Putamen (tissue), 1 donor: Measurements from ENCODE around the gene USP22.
A peak's percentile ranks its signal among the peaks of the same experiment; 100 is the strongest.

Experiments used
- DNase-seq: peaks from one replicate; pipeline ENCODE4 v3.0.0-alpha.2; 2016; ENCODE audit warnings: low spot score

The USP22 gene

GRCh38 chr17:21019976-21020586, 22.7 kb downstream of the USP22 start:
- DNase-seq, result peak; percentile 42

- no peak for DNase-seq
These were observed 23.9 kb downstream of the USP22 start for GRCh38 chr17:21018894-21019293.

GRCh38 chr17:21017861-21018260, 24.9 kb downstream of the USP22 start:
- no peak for DNase-seq

- no peak for DNase-seq
These were observed 25.6 kb downstream of the USP22 start for GRCh38 chr17:21017256-21017655.

- DNase-seq, result no peak
These were observed 26.0 kb downstream of the USP22 start for GRCh38 chr17:21016826-21017225.

- DNase-seq, result no peak
These were observed 27.2 kb downstream of the USP22 start for GRCh38 chr17:21015564-21015963.

GRCh38 chr17:21014498-21014897, 28.3 kb downstream of the USP22 start:
- no peak for DNase-seq

GRCh38 chr17:21013983-21014382, 28.8 kb downstream of the USP22 start:
- DNase-seq, result no peak

- no peak for DNase-seq
These were observed 30.1 kb downstream of the USP22 start for GRCh38 chr17:21012736-21013135.

GRCh38 chr17:21010705-21011596, 31.9 kb downstream of the USP22 start:
- DNase-seq, result no peak

- no peak for DNase-seq
These were observed 33.7 kb downstream of the USP22 start for GRCh38 chr17:21008992-21009671.

- no peak for DNase-seq
These were observed 34.5 kb downstream of the USP22 start for GRCh38 chr17:21008160-21008915.

- DNase-seq, result peak; percentile 73
These were observed 35.2 kb downstream of the USP22 start for GRCh38 chr17:21007646-21008045.

- no peak for DNase-seq
These were observed 37.0 kb downstream of the USP22 start for GRCh38 chr17:21005803-21006202.

GRCh38 chr17:21005367-21005766, 37.4 kb downstream of the USP22 start:
- DNase-seq, result no peak

- no peak for DNase-seq
These were observed 38.5 kb downstream of the USP22 start for GRCh38 chr17:21004016-21004930.

- DNase-seq, result no peak
These were observed 39.7 kb downstream of the USP22 start for GRCh38 chr17:21003007-21003621.

GRCh38 chr17:21002309-21003006, 40.4 kb downstream of the USP22 start:
- DNase-seq, result no peak

- peak; percentile 62 for DNase-seq
These were observed 41.0 kb downstream of the USP22 start for GRCh38 chr17:21001813-21002221.
